ENCODE results near the gene GUCY1A1.
A peak's percentile ranks its signal among the peaks of the same experiment; 100 is the strongest.

GUCY1A1 gene

DNA sequence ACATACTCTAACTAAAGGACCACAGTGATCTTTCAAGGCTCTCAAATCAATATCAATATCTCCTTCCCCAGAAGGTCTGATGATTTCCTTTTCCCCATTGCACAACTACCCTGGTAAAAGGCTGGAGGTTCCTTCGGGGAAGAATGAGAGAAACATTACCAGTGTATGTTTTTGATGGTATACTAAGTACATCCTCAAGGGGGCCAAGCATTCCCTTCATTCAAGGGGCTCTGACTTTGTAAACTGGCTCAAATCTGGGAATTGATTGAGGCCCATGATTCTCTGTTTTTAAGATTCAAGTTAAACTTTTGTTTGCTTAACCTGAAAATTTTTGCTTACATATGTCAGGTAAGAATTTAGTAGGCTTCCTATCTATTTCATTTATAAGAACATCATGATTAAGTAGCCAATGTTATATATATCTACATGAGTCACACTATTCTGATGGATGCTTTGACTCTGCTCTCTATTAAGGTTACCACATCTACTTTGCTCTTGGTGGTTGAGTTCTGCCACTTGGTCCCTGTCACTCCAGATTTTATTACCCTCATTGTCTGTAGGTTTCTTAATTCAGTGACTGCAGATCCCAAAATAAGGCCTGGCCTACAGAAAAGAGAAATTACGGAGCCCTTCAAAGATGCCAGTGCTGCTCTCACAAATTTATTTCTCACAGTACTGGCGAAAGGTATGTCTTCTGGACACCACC is 75.8 kb downstream of the GUCY1A1 start:
- no peak for DNase-seq (ENCODE audit: low spot score)

- no peak for DNase-seq (ENCODE audit: low spot score)
Measured at GRCh38 chr4:155745984-155746383, 79.3 kb downstream of the GUCY1A1 start.

DNA sequence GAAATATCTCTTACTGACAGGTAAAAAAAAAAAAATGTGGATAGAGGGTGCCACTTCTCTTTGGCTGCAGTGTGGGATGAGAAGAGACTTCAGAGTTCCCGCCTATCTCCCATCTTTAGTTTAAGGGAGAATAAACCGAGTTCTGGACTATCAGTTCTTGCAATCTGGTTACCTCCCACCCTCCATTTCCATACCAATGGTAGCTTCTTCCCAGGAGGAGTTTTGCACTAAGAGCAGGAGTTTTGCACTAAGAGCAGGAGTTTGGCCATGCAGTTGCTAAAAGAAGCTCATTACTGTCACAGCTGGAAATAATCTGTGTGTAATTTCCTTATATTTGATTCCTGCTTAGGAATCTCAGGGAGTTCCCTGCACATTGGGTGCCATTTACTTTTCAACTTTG is 81.4 kb downstream of the GUCY1A1 start:
- no peak for DNase-seq (ENCODE audit: low spot score)

- no peak for DNase-seq (ENCODE audit: low spot score)
Measured at GRCh38 chr4:155749041-155749440, 82.4 kb downstream of the GUCY1A1 start.

DNA sequence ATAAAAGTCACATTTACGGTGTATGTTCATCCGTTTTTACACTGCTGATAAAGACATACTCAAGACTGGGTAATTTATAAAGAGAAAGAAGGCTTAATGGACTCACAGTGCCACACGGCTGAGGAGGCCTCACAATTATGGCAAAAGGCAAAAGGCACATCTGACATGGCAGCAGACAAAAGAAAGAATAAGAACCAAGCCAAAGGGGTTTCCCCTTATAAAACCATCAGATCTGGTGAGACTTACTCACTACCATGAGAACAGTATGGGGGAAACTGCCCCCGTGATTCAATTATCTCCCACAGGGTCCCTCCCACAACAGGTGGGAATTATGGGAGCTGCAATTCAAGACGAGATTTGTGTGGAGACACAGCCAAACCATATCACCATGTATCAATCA is 84.9 kb downstream of the GUCY1A1 start:
- DNase-seq (ENCODE audit: low spot score) = no peak

GRCh38 chr4:155757745-155758265 is 91.2 kb downstream of the GUCY1A1 start:
- DNase-seq (ENCODE audit: low spot score) = no peak

GRCh38 chr4:155758481-155759371 is 92.1 kb downstream of the GUCY1A1 start, which contains the start of gene GUCY1B1:
TSS of gene GUCY1B1 (plus strand) at chr4:155759021. CDS start at chr4:155759141, 120 bp downstream.
- peak; percentile 43 for DNase-seq (ENCODE audit: low spot score)

DNA sequence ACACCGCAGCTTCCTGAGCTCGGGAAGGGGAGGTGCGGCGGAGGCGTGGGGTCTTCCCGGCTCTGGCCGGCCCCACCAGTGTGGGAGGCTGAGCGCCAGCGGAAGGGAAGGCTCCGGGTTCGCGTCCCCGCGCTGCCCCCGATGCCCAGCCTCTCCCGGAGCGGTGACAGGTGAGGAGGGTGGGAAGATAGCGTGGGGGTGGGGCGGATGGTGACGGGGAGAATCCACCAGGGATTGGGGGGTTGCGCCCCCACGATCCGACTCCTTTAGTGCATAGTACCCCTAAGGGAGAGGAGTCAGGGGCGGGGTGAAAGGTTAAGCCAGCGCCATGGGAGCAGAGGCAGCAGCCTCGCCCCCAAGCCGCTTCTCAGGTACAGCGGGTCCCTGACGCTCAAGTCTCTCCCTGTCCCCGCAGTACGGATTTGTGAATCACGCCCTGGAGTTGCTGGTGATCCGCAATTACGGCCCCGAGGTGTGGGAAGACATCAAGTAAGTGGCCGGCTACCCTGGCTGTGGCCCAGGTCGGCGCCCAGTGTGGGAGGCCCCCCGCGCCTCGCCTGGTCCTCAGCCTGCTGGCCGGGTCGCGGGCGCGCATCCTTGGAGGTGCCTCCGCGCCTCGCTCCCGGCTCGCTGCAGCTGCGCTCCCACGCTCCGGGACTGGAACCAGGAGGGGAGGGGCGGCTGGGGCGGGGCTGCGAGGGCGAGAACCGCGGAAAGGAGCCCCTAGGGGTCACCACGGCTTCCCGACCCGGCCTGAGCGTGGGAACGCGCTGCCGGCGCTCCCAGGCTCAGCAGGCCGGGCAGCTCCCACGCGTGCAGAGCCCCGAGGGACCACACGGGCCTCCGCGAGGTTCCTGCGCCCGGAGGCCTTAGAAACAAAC is 93.0 kb downstream of the GUCY1A1 start:
- DNase-seq (ENCODE audit: low spot score) = no peak

DNA sequence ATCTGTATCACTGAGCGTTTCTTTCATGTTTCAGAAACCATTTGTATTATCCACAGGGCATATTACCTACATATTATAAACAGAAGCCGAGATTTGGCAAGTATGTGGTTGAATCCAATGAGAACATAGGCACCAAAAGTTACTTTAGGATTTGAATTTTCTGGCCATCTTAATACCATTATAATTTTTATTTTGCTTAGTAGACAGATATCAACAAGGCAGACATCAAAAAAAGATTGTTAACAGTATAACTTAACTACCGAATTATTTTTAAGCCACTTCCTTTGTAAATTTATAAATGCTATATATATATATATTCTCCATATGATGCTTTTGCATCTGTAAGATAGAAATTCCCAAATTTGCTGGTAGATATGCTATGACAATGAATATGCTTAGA is 94.4 kb downstream of the GUCY1A1 start:
- no peak for DNase-seq (ENCODE audit: low spot score)

DNA sequence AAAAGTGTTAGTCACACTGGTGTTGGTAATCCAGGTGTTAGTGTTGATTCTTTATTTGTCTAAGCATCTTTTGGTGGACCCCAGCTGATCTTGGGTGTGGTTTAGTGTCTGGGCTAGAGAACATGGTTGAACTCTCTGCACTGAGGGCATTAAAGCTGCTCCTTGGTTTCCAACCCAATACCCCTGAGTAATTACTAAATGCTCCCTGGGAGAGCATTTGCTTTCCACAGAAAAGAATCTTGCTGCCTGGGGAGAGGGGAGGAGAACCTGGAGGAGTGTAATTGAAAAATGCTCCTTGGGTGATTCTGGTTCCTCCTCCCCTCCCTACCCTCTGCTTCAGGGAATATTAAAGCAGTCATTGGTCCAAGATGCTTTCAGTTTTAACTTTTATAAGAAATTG is 95.3 kb downstream of the GUCY1A1 start:
- no peak for DNase-seq (ENCODE audit: low spot score)

DNA sequence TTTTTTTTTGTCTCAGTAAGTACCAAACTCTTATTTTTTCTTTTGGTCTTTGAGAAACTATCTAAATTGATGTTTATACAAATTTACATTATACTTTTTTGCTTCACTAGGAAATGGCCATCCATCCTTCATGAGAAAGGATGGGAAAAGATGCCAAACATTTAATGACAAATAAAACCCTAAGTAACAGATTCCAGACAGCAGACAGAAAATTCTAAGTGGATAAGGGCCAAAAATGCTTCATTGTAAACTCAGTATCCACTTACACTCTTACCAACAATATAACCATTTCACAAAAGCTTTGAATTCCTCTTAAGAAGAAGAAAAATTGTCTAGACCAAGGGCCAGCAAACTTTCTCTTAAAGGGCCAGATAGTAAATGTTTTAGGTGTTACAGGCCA is 95.7 kb downstream of the GUCY1A1 start:
- no peak for DNase-seq (ENCODE audit: low spot score)

DNA sequence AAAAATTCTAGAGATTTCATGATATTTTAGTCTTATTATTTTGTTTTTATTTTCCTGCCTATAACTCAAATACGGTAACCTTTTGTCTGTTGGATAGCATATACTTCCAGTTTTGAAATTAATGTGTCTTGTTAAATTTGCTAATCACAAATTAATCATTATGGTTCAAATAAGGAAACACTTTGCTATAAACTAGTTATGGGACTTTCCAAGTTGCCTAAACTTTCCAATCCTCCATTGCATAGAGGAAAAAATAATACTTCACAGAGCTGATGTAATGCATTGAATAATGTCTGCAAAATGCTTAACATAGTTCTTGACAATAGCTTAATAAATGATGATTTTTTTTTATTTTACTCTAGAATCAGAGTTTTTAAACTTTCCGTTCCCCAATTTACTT is 96.9 kb downstream of the GUCY1A1 start:
- no peak for DNase-seq (ENCODE audit: low spot score)

- DNase-seq (ENCODE audit: low spot score) = no peak
Measured at GRCh38 chr4:155765149-155765548, 98.5 kb downstream of the GUCY1A1 start.

DNA sequence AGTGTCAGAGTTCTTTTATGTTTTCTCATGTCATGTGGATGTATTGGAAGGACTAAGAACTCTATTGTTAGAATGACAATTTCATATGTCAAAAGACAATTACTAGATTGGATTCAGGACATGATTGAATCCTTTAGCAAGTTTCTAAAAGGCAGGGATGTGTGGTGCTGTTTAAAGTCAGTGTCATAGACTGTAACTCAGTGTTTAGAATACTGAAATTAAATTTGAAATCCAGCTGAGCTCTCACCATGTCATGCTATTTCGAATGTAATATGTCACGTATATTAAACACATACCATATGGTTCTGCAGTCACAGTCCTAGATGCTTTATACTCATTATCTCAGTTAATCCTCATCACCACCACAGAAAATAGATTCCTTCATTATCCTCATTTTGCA is 100.0 kb downstream of the GUCY1A1 start:
- no peak for DNase-seq (ENCODE audit: low spot score)

DNA sequence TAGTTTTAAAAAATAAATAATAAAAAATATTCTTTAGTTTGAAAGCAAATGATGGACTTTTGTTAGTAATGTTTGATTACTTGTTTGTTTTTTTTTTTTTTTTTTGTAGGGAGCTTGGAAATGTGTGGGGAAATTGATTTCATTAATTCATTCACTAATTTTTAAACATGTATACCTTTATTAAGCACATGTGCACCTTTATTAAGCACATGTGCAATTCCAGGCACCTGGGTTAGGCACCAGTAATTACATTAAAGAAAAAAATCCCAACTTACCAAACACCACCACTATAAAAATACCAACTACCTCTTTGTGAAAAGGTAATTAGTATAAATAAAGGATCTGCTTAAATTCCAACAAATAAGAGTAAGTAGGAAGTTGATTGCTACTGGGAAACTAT is 101.7 kb downstream of the GUCY1A1 start:
- no peak for DNase-seq (ENCODE audit: low spot score)

DNA sequence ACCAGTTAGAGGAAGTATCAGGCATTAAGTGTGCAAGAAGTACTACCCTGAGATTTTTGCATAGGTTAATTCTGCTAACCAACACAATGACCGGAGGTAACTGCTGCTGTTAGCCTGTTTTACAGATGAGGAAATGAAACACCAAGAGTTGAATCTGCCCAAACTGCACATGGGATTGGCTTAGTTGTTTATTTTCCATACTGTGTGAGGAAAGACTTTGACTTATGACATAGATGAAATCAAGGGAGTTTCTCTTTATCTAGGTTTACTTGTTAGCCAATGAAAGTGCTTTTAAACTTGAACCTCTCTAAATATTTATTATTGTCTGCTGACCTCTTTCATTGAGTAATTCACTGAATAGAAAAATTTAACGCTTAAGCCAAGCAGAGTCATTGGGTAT is 102.4 kb downstream of the GUCY1A1 start:
- DNase-seq (ENCODE audit: low spot score) = no peak

- no peak for DNase-seq (ENCODE audit: low spot score)
Measured at GRCh38 chr4:155772459-155773195, 106.0 kb downstream of the GUCY1A1 start.

GRCh38 chr4:155773196-155773800 is 106.7 kb downstream of the GUCY1A1 start:
- no peak for DNase-seq (ENCODE audit: low spot score)

- DNase-seq (ENCODE audit: low spot score) = no peak
Measured at GRCh38 chr4:155774033-155774432, 107.4 kb downstream of the GUCY1A1 start.

- no peak for DNase-seq (ENCODE audit: low spot score)
Measured at GRCh38 chr4:155777971-155778735, 111.5 kb downstream of the GUCY1A1 start.
